Measurements from ENCODE around the gene SLC9C1. TPM values are rescaled to one million over a fixed set of nuclear protein-coding genes. Genes with fewer than 3 reads are reported as not detected.

Gene SLC9C1
- total RNA-seq, 2 experiments from 2014 or later: not detected

GRCh38 chr3:112141293-112141692 lies 152.7 kb downstream of the SLC9C1 start:
- no peaks in the 10 kb centered on the region for H3K27me3 Mint-ChIP-seq
- H3K4me3 Mint-ChIP-seq: no peak overlapping the region
- ChIA-PET CTCF (no interaction called here), POLR2A (no interaction called here)
- H3K4me1 Mint-ChIP-seq (ENCODE audit: low read depth): peaks cover 26% of the 10 kb centered on the region
- TF ChIP-seq CTCF (IDR thresholded peaks at IDR 0.05): no peak
- ATAC-seq (no peak), DNase-seq (no peak)
- H3K36me3 Mint-ChIP-seq (ENCODE audit: low read depth): peaks cover 2% of the 10 kb centered on the region
- H3K9me3 Mint-ChIP-seq: peaks cover 9% of the 10 kb centered on the region
- intact Hi-C loops (cut with micrococcal nuclease): no loop called here
- H3K27ac Mint-ChIP-seq: no peak overlapping the region

- Mint-ChIP-seq H3K36me3 (ENCODE audit: low read depth) (peaks cover 2% of the 10 kb centered on the region), H3K27ac (no peak overlapping the region), H3K4me1 (ENCODE audit: low read depth) (peaks cover 33% of the 10 kb centered on the region), H3K27me3 (no peaks in the 10 kb centered on the region), H3K4me3 (no peak overlapping the region), H3K9me3 (peaks cover 8% of the 10 kb centered on the region)
- ChIA-PET CTCF (no interaction called here), POLR2A (no interaction called here)
- TF ChIP-seq CTCF (IDR thresholded peaks at IDR 0.05): no peak
- ATAC-seq: no peak
- intact Hi-C loops (cut with micrococcal nuclease): no loop called here
- no peak for DNase-seq
These were observed 153.4 kb downstream of the SLC9C1 start for GRCh38 chr3:112140584-112140983.

GRCh38 chr3:112138219-112138969 lies 155.6 kb downstream of the SLC9C1 start:
- peaks cover 2% of the 10 kb centered on the region for H3K36me3 Mint-ChIP-seq (ENCODE audit: low read depth)
- no peak overlapping the region for H3K27ac Mint-ChIP-seq
- no peak overlapping the region for H3K4me3 Mint-ChIP-seq
- peaks cover 3% of the 10 kb centered on the region for H3K9me3 Mint-ChIP-seq
- no peak for DNase-seq
- no peaks in the 10 kb centered on the region for H3K27me3 Mint-ChIP-seq
- POLR2A ChIA-PET: interaction anchor here (0.9 kb wide), 1 partner anchor 11 kb away, joined by 3 read pairs; no protein-coding TSS in a partner anchor
- intact Hi-C loops (cut with micrococcal nuclease): loop anchor here (5.0 to 10.0 kb wide), 2 partner anchors 156 to 379 kb away; partner anchors contain the start of gene SLC9C1
- H3K4me1 Mint-ChIP-seq (ENCODE audit: low read depth): peaks cover 48% of the 10 kb centered on the region
- ATAC-seq: no peak
- CTCF ChIA-PET: interaction anchor here (0.6 to 5.5 kb wide), 14 partner anchors 9 to 382 kb away, joined by 3 to 39 read pairs (median 7); partner anchors contain the start of genes CD200 and SLC9C1
- no peak for TF ChIP-seq CTCF (IDR thresholded peaks at IDR 0.05)

GRCh38 chr3:112137781-112138180 lies 156.2 kb downstream of the SLC9C1 start:
- H3K36me3 Mint-ChIP-seq (ENCODE audit: low read depth): peaks cover under 1% of the 10 kb centered on the region
- intact Hi-C loops (cut with micrococcal nuclease): loop anchor here (5.0 to 10.0 kb wide), 2 partner anchors 157 to 380 kb away; partner anchors contain the start of gene SLC9C1
- H3K4me1 Mint-ChIP-seq (ENCODE audit: low read depth): peaks cover 51% of the 10 kb centered on the region
- no peak overlapping the region for H3K27ac Mint-ChIP-seq
- no peaks in the 10 kb centered on the region for H3K27me3 Mint-ChIP-seq
- CTCF ChIA-PET: interaction anchor here (0.6 to 5.5 kb wide), 19 partner anchors 10 to 423 kb away, joined by 3 to 39 read pairs (median 4); partner anchors contain the start of genes CD200 and SLC9C1
- ATAC-seq (no peak), DNase-seq (no peak)
- no peak overlapping the region for H3K4me3 Mint-ChIP-seq
- POLR2A ChIA-PET: interaction anchor here (1.1 kb wide), 1 partner anchor 24 kb away, joined by 3 read pairs; no protein-coding TSS in a partner anchor
- H3K9me3 Mint-ChIP-seq: no peaks in the 10 kb centered on the region
- no peak for TF ChIP-seq CTCF (IDR thresholded peaks at IDR 0.05)

All from activated CD8-positive, alpha-beta T cell treated with anti-CD3 and anti-CD28 coated beads for 36 hours (primary cell).